HUES64 (cell line): ENCODE results near the gene SURF1.

ENCODE experiments used
- H3K27ac ChIP-seq: 2 replicates; pipeline ENCODE4 v1.7.0; 2013; ENCODE audit warnings: low read depth, low read length, inconsistent platforms
- H3K27me3 ChIP-seq: 2 replicates; pipeline ENCODE4 v1.6.1; 2013; ENCODE audit warnings: mild to moderate bottlenecking, low read length; ENCODE audit not compliant: insufficient read depth
- H3K36me3 ChIP-seq: 2 replicates; pipeline ENCODE4 v1.6.1; 2013; ENCODE audit warnings: mild to moderate bottlenecking, low read length; ENCODE audit not compliant: insufficient read depth
- H3K4me1 ChIP-seq: 2 replicates; pipeline ENCODE4 v1.6.1; 2013; ENCODE audit warnings: mild to moderate bottlenecking, low read length, moderate library complexity; ENCODE audit not compliant: insufficient read depth
- H3K4me3 ChIP-seq: 2 replicates; pipeline ENCODE4 v1.5.1; 2013; ENCODE audit warnings: mild to moderate bottlenecking, low read length, moderate library complexity
- H3K9ac ChIP-seq: 2 replicates; pipeline ENCODE4 v1.6.1; 2013; ENCODE audit warnings: mild to moderate bottlenecking, low read depth, low read length
- H3K9me3 ChIP-seq: 2 replicates; pipeline ENCODE4 v1.6.1; 2013; ENCODE audit warnings: low read depth, low read length; ENCODE audit not compliant: insufficient read depth
- WGBS: fragments of 150-250, 120-280 bp; methylation state at CpG from one replicate; pipeline ENCODE4 v1.1.7; 2013; ENCODE audit warnings: missing lambda C conversion rate; 5-methylcytosine and 5-hydroxymethylcytosine counted together

SURF1 gene

GRCh38 chr9:133348718-133349573 lies 7.3 kb downstream of the SURF1 start:
- Histone ChIP-seq H3K27me3 (no peaks in the 10 kb centered on the region), H3K9me3 (no peaks in the 10 kb centered on the region), H3K9ac (peak overlapping the region; percentile 100), H3K4me1 (peaks cover 7% of the 10 kb centered on the region), H3K36me3 (peaks cover 78% of the 10 kb centered on the region), H3K4me3 (peak overlapping the region; percentile 89), H3K27ac (peak overlapping the region; percentile 97)
- 16% methylated on average over 25 of the region's 25 CpGs for WGBS

- Histone ChIP-seq H3K9me3 (no peaks in the 10 kb centered on the region), H3K4me3 (peak within 1 kb of the TSS; percentile 89), H3K4me1 (peaks cover 7% of the 10 kb centered on the region), H3K36me3 (peaks cover 79% of the 10 kb centered on the region), H3K27me3 (no peaks in the 10 kb centered on the region), H3K9ac (peak within 1 kb of the TSS; percentile 100), H3K27ac (peak within 1 kb of the TSS; percentile 97)
- under 1% methylated on average over 64 of the region's 64 CpGs for WGBS
Observed at GRCh38 chr9:133347985-133348717, 8.1 kb downstream of the SURF1 start, which contains the start of the genes MED22 and RPL7A. TSS of gene MED22 (minus strand) at chr9:133348131. CDS start at chr9:133346662, 1,469 bp downstream. TSS of gene RPL7A (plus strand) at chr9:133348218. CDS start at chr9:133348244, 26 bp downstream.

- Histone ChIP-seq H3K9ac (peak overlapping the region; percentile 100), H3K4me3 (peak overlapping the region; percentile 89), H3K9me3 (no peaks in the 10 kb centered on the region), H3K27me3 (no peaks in the 10 kb centered on the region), H3K27ac (peak overlapping the region; percentile 97), H3K4me1 (peaks cover 7% of the 10 kb centered on the region), H3K36me3 (peaks cover 79% of the 10 kb centered on the region)
- under 1% methylated on average over 36 of the region's 41 CpGs for WGBS
Observed at GRCh38 chr9:133347515-133347984, 8.7 kb downstream of the SURF1 start.

GRCh38 chr9:133346021-133346785 lies 10.1 kb downstream of the SURF1 start:
- H3K9ac ChIP-seq: peak overlapping the region; percentile 100
- H3K27me3 ChIP-seq: no peaks in the 10 kb centered on the region
- no peak overlapping the region; the same call in 1 of the 2 replicates for H3K27ac ChIP-seq
- no peaks in the 10 kb centered on the region for H3K9me3 ChIP-seq
- 80% methylated on average over 15 of the region's 15 CpGs for WGBS
- peak overlapping the region; percentile 89 for H3K4me3 ChIP-seq
- peaks cover 79% of the 10 kb centered on the region for H3K36me3 ChIP-seq
- H3K4me1 ChIP-seq: peaks cover 7% of the 10 kb centered on the region

GRCh38 chr9:133345596-133345995 lies 10.7 kb downstream of the SURF1 start:
- WGBS: 96% methylated on average over 6 of the region's 6 CpGs
- H3K27ac ChIP-seq: no peak overlapping the region

GRCh38 chr9:133344979-133345378 lies 11.3 kb downstream of the SURF1 start:
- Histone ChIP-seq H3K27me3 (no peaks in the 10 kb centered on the region), H3K9me3 (no peaks in the 10 kb centered on the region), H3K4me1 (peaks cover 7% of the 10 kb centered on the region), H3K9ac (no peak overlapping the region), H3K27ac (no peak overlapping the region), H3K36me3 (peaks cover 79% of the 10 kb centered on the region), H3K4me3 (no peak overlapping the region)
- WGBS: 96% methylated on average over 12 of the region's 12 CpGs

More at GRCh38 chr9:133345596-133345995, 10.7 kb downstream of the SURF1 start:
- peaks cover 7% of the 10 kb centered on the region for H3K4me1 ChIP-seq
- no peak overlapping the region for H3K9ac ChIP-seq
- H3K4me3 ChIP-seq: no peak overlapping the region
- H3K9me3 ChIP-seq: no peaks in the 10 kb centered on the region
- peaks cover 79% of the 10 kb centered on the region for H3K36me3 ChIP-seq
- H3K27me3 ChIP-seq: no peaks in the 10 kb centered on the region

- Histone ChIP-seq H3K27me3 (no peaks in the 10 kb centered on the region), H3K4me1 (peaks cover 7% of the 10 kb centered on the region), H3K4me3 (no peak overlapping the region), H3K9me3 (no peaks in the 10 kb centered on the region), H3K9ac (no peak overlapping the region), H3K36me3 (peaks cover 79% of the 10 kb centered on the region), H3K27ac (no peak overlapping the region)
- 96% methylated on average over 19 of the region's 19 CpGs for WGBS
Observed at GRCh38 chr9:133344071-133344470, 12.2 kb downstream of the SURF1 start.

- WGBS: 84% methylated on average over 11 of the region's 11 CpGs
Observed at GRCh38 chr9:133342570-133342969, 13.7 kb downstream of the SURF1 start.

GRCh38 chr9:133342069-133342406 lies 14.2 kb downstream of the SURF1 start:
- Histone ChIP-seq H3K4me1 (peaks cover 7% of the 10 kb centered on the region), H3K4me3 (no peak overlapping the region), H3K9me3 (no peaks in the 10 kb centered on the region), H3K9ac (no peak overlapping the region), H3K27me3 (no peaks in the 10 kb centered on the region), H3K27ac (peak overlapping the region; percentile 62; the same call in 1 of the 2 replicates), H3K36me3 (peaks cover 79% of the 10 kb centered on the region)
- WGBS: 73% methylated on average over 12 of the region's 12 CpGs

More at GRCh38 chr9:133342570-133342969, 13.7 kb downstream of the SURF1 start:
- no peak overlapping the region for H3K9ac ChIP-seq
- H3K4me3 ChIP-seq: no peak overlapping the region
- no peaks in the 10 kb centered on the region for H3K9me3 ChIP-seq
- no peaks in the 10 kb centered on the region for H3K27me3 ChIP-seq
- H3K4me1 ChIP-seq: peaks cover 7% of the 10 kb centered on the region
- H3K36me3 ChIP-seq: peaks cover 79% of the 10 kb centered on the region
- H3K27ac ChIP-seq: no peak overlapping the region; the same call in 1 of the 2 replicates

GRCh38 chr9:133341369-133342068 lies 14.8 kb downstream of the SURF1 start:
- peaks cover 4% of the 10 kb centered on the region for H3K4me1 ChIP-seq
- no peaks in the 10 kb centered on the region for H3K9me3 ChIP-seq
- H3K4me3 ChIP-seq: no peak overlapping the region
- 94% methylated on average over 15 of the region's 15 CpGs for WGBS
- no peak overlapping the region for H3K9ac ChIP-seq
- H3K27me3 ChIP-seq: no peaks in the 10 kb centered on the region
- peaks cover 79% of the 10 kb centered on the region for H3K36me3 ChIP-seq
- H3K27ac ChIP-seq: no peak overlapping the region
